ENCODE data around the gene CYFIP2. TPM values are rescaled to one million over a fixed set of nuclear protein-coding genes. Genes with fewer than 3 reads are reported as not detected.
A peak's percentile ranks its signal among the peaks of the same experiment; 100 is the strongest.

CYFIP2 gene
- total RNA-seq, 1 experiment from 2014 or later, result 45.1 TPM

DNA sequence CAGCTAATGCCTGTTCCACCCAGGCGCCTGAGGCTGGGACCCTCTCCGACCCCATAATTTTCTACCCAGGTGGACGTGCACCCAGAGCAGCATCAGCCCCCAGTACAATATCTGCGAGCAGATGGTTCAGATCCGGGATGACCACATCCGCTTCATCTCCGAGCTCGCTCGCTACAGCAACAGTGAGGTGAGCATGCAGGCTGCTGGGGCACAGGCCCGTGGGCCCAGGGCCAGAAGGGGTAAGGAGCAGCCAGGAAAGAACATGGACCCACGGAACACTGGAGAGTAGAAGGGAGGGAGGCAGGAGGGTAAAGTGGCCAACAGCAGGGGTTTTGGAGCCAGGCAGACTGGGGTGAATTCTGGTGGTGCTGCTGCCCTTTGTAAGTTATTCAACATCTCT, 45.7 kb downstream of the CYFIP2 start:
- Histone ChIP-seq H2AFZ (ENCODE audit: low read depth, low read length, poor library complexity, severe bottlenecking) (no peak overlapping the region), H3K4me1 (ENCODE audit: control insufficient read depth in 1 of 2, insufficient read depth in 2 of 2, low read length in 2 of 2) (peaks cover 0 to 7% of the 10 kb centered on the region in 2 experiments; a peak in 1 of 4 replicates), H3K9ac (ENCODE audit: low read length) (no peak overlapping the region), H3K4me2 (ENCODE audit: low read length) (no peak overlapping the region), H3K36me3 (ENCODE audit: control insufficient read depth in 1 of 2, insufficient read depth in 2 of 2, low read length in 2 of 2) (no peaks in the 10 kb centered on the region), H3K4me3 (replicated peaks in 1 of 2; ENCODE audit: low read depth in 1 of 2, low read length in 2 of 2) (no peak overlapping the region), H4K20me1 (ENCODE audit: insufficient read depth) (no peaks in the 10 kb centered on the region), H3K9me2 (ENCODE audit: insufficient read depth) (no peaks in the 10 kb centered on the region), H3K27me3 (ENCODE audit: insufficient read depth, low read length) (no peaks in the 10 kb centered on the region), H3K79me2 (ENCODE audit: insufficient read depth, low read length) (no peaks in the 10 kb centered on the region), H3K27ac (ENCODE audit: low read depth, low read length) (no peak overlapping the region), H3K9me3 (ENCODE audit: control insufficient read depth in 1 of 2, insufficient read depth in 1 of 2, low read depth in 1 of 2, low read length in 2 of 2) (no peaks in the 10 kb centered on the region)
- ChIA-PET CTCF (no interaction called here), RAD21 (ENCODE audit: low non-redundant PET in 1 of 2, low total read pairs in 2 of 2, uncharacterized antibody in 2 of 2, unreplicated experiment in 2 of 2) (no interaction called here), POLR2A (no interaction called here)
- ATAC-seq (no peak), DNase-seq (ENCODE audit: low read depth, low spot score) (no peak)
- no TSS peak for BruUV-seq (replicated peaks)
- TF ChIP-seq EZH2phosphoT487 (IDR thresholded peaks at IDR 0.05; ENCODE audit: borderline replicate concordance) (no peak), POLR2AphosphoS5 (IDR thresholded peaks at IDR 0.05; ENCODE audit: low read depth, low read length) (no peak), ELF1 (IDR thresholded peaks at IDR 0.05; ENCODE audit: borderline replicate concordance, low read depth) (no peak), ZFX (IDR thresholded peaks at IDR 0.05) (no peak)
- intact Hi-C loops (cut with micrococcal nuclease), result no loop called here

GRCh38 chr5:157312492-157312891, 46.6 kb downstream of the CYFIP2 start:
- Histone ChIP-seq H3K9me2 (ENCODE audit: insufficient read depth) (no peaks in the 10 kb centered on the region), H3K9ac (ENCODE audit: low read length) (no peak overlapping the region), H3K4me2 (ENCODE audit: low read length) (no peak overlapping the region), H4K20me1 (ENCODE audit: insufficient read depth) (no peaks in the 10 kb centered on the region), H2AFZ (ENCODE audit: low read depth, low read length, poor library complexity, severe bottlenecking) (no peak overlapping the region), H3K27ac (ENCODE audit: low read depth, low read length) (no peak overlapping the region), H3K4me3 (replicated peaks in 1 of 2; ENCODE audit: low read depth in 1 of 2, low read length in 2 of 2) (no peak overlapping the region), H3K9me3 (ENCODE audit: control insufficient read depth in 1 of 2, insufficient read depth in 1 of 2, low read depth in 1 of 2, low read length in 2 of 2) (no peaks in the 10 kb centered on the region), H3K79me2 (ENCODE audit: insufficient read depth, low read length) (no peaks in the 10 kb centered on the region), H3K27me3 (ENCODE audit: insufficient read depth, low read length) (no peaks in the 10 kb centered on the region), H3K4me1 (ENCODE audit: control insufficient read depth in 1 of 2, insufficient read depth in 2 of 2, low read length in 2 of 2) (peaks cover 0 to 7% of the 10 kb centered on the region in 2 experiments; a peak in 1 of 4 replicates), H3K36me3 (ENCODE audit: control insufficient read depth in 1 of 2, insufficient read depth in 2 of 2, low read length in 2 of 2) (no peaks in the 10 kb centered on the region)
- no TSS peak for BruUV-seq (replicated peaks)
- ATAC-seq (peak; percentile 96), DNase-seq (ENCODE audit: low read depth, low spot score) (peak; percentile 67)
- peak; percentile 68 for TF ChIP-seq TCF7L2 (IDR thresholded peaks at IDR 0.05; ENCODE audit: borderline replicate concordance, extremely low read depth, insufficient read depth, insufficient read length)
- no peak for TF ChIP-seq SIN3A (IDR thresholded peaks at IDR 0.05; ENCODE audit: low read depth)
- TF ChIP-seq ZFX (IDR thresholded peaks at IDR 0.05), result no peak
- peak; percentile 71 to 81 (median 73); a peak in 5 of 6 replicates for TF ChIP-seq CTCF (IDR thresholded peaks at IDR 0.05 in 2 of 3, conservative IDR thresholded peaks at IDR 0.05 in 1 of 3; ENCODE audit: borderline replicate concordance in 1 of 3, insufficient read depth in 1 of 3, low read depth in 2 of 3, low read length in 2 of 3)
- peak; percentile 62 for TF ChIP-seq RAD21 (IDR thresholded peaks at IDR 0.05; ENCODE audit: low read depth)
- TF ChIP-seq MAX (IDR thresholded peaks at IDR 0.05), result 0 out of 2 replicates have a peak, but pooled peaks have one; percentile 27
- CTCF ChIA-PET, result interaction anchor here (1.0 to 1.6 kb wide), 2 partner anchors 58 to 164 kb away, joined by 4 to 14 read pairs; no protein-coding TSS in a partner anchor
- RAD21 ChIA-PET (ENCODE audit: low non-redundant PET in 1 of 2, low total read pairs in 2 of 2, uncharacterized antibody in 2 of 2, unreplicated experiment in 2 of 2), result no interaction called here
- intact Hi-C loops (cut with micrococcal nuclease), result loop anchor here (1.0 kb wide), 2 partner anchors 59 to 163 kb away; no protein-coding TSS in a partner anchor
- POLR2A ChIA-PET, result no interaction called here

Measured in HCT116 (cell line).